DND-41 (cell line): ENCODE results near the gene RALGDS.
"Not testable (repeated sequence)": the region's sequence is repeated elsewhere in the genome, so short reads cannot be mapped to it uniquely, and the experiment has no call there.

Experiments
- ATAC-seq: fragments of 200-7000 bp; cut with Tn5 transposase; 3 replicates; pipeline ENCODE4 v1.9.1; 2021; ENCODE audit warnings: low read depth; ENCODE audit not compliant: insufficient read depth
- DNase-seq: peaks from one replicate; pipeline ENCODE4 v3.0.0-alpha.2; 2020
- H2AFZ ChIP-seq: 2 replicates; pipeline ENCODE4 v1.6.0; 2012; ENCODE audit warnings: low read depth, low read length
- H3K27ac ChIP-seq: 2 replicates; pipeline ENCODE4 v1.5.1; 2012; ENCODE audit warnings: low read length, inconsistent platforms
- H3K27me3 ChIP-seq: fragments of 200-600 bp; sonication (generic); 2 replicates; pipeline ENCODE4 v1.6.0; 2012; ENCODE audit warnings: low read length, mild to moderate bottlenecking, inconsistent platforms; ENCODE audit not compliant: insufficient read depth, poor library complexity
- H3K36me3 ChIP-seq: 2 replicates; pipeline ENCODE4 v1.5.1; 2012; ENCODE audit warnings: low read length, inconsistent platforms; ENCODE audit not compliant: insufficient read depth
- H3K4me1 ChIP-seq: 2 replicates; pipeline ENCODE4 v1.5.1; 2012; ENCODE audit warnings: mild to moderate bottlenecking, low read length; ENCODE audit not compliant: insufficient read depth
- H3K4me2 ChIP-seq: 2 replicates; pipeline ENCODE4 v1.6.0; 2012; ENCODE audit warnings: mild to moderate bottlenecking, moderate library complexity, low read length, inconsistent platforms; ENCODE audit not compliant: insufficient read depth
- H3K4me3 ChIP-seq, 2 experiments: fragments of 200-600 bp in 1 of 2; shearing (Covaris generic) in 1 of 2; 2 replicates each; pipeline ENCODE4 v1.5.1; 2012 to 2016; ENCODE audit warnings: inconsistent platforms in 2 of 2, low read length in 2 of 2, mild to moderate bottlenecking in 2 of 2, low read depth in 1 of 2, moderate library complexity in 1 of 2
- H3K79me2 ChIP-seq: 2 replicates; pipeline ENCODE4 v1.6.0; 2012; ENCODE audit warnings: low read length, inconsistent platforms; ENCODE audit not compliant: insufficient read depth
- H3K9ac ChIP-seq: 2 replicates; pipeline ENCODE4 v1.6.0; 2012; ENCODE audit warnings: low read depth, mild to moderate bottlenecking, inconsistent platforms, low read length, moderate library complexity
- H3K9me3 ChIP-seq: 2 replicates; pipeline ENCODE4 v1.5.1; 2012; ENCODE audit warnings: low read length, moderate library complexity, mild to moderate bottlenecking, inconsistent platforms; ENCODE audit not compliant: insufficient read depth, severe bottlenecking
- H4K20me1 ChIP-seq: 2 replicates; pipeline ENCODE4 v1.6.0; 2012; ENCODE audit warnings: low read length; ENCODE audit not compliant: insufficient read depth
- EZH2 ChIP-seq: IDR thresholded peaks from 3 replicates; pipeline ENCODE4 v1.6.1; 2012; ENCODE audit warnings: borderline replicate concordance, low read depth, mild to moderate bottlenecking, moderate library complexity, low read length, inconsistent platforms; ENCODE audit not compliant: severe bottlenecking
- TF ChIP-seq, protein P1 (sequence below): IDR thresholded peaks from 2 replicates; pipeline ENCODE4 v1.5.1; 2012; ENCODE audit warnings: borderline replicate concordance, low read length, moderate library complexity, mild to moderate bottlenecking; ENCODE audit not compliant: poor library complexity, severe bottlenecking; ENCODE audit errors: extremely low read depth

Gene RALGDS

DNA sequence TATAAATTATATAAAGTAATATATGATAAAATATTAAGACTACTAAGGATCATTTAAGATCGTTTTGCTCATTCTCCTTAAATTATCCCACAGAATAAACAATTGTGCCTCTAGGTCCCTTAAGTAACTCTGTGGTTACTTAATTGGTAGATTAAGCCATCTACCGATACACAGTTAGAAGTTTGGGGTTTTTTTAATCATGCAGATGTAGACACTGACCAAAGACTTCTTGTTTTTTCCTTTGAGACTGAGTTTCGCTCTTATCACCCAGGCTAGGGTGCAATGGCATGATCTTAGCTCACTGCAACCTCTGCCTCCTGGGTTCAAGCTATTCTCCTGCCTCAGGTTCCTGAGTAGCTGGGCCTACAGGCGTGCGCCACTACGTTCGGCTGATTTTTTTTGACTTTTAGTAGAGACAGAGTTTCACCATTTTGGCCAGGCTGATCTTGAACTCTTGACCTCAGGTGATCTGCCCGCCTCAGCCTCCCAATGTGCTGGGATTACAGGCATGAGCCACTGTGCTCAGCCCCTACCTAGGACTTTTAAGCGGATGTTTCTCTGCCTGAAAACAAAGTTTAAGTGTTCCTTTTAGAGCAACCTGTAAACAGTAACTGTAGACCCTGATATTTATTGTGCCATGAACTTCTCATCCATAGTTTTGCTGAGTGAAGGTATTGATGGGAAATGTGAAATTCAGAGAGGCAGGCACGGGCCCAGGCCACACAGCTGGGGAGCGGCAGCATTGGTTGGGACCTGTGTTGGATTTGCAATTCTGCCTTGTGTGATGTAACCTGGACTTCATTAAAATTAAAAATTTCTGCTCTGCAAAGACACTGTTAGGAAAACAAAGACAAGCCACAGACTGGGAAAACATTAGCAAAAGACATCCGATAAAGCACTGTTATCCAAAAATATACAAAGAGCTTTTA is 47.7 kb downstream of the RALGDS start:
- no peak overlapping the region for H3K9ac ChIP-seq
- no peak overlapping the region for H3K27ac ChIP-seq
- DNase-seq, result no peak
- H2AFZ ChIP-seq, result no peak overlapping the region
- H3K27me3 ChIP-seq, result peaks cover 3% of the 10 kb centered on the region
- TF ChIP-seq, protein P1, sequence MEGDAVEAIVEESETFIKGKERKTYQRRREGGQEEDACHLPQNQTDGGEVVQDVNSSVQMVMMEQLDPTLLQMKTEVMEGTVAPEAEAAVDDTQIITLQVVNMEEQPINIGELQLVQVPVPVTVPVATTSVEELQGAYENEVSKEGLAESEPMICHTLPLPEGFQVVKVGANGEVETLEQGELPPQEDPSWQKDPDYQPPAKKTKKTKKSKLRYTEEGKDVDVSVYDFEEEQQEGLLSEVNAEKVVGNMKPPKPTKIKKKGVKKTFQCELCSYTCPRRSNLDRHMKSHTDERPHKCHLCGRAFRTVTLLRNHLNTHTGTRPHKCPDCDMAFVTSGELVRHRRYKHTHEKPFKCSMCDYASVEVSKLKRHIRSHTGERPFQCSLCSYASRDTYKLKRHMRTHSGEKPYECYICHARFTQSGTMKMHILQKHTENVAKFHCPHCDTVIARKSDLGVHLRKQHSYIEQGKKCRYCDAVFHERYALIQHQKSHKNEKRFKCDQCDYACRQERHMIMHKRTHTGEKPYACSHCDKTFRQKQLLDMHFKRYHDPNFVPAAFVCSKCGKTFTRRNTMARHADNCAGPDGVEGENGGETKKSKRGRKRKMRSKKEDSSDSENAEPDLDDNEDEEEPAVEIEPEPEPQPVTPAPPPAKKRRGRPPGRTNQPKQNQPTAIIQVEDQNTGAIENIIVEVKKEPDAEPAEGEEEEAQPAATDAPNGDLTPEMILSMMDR, result no peak
- no peak for TF ChIP-seq EZH2
- no peaks in the 10 kb centered on the region for H3K9me3 ChIP-seq
- no peaks in the 10 kb centered on the region for H4K20me1 ChIP-seq
- ATAC-seq, result no peak
- no peaks in the 10 kb centered on the region for H3K4me1 ChIP-seq
- H3K79me2 ChIP-seq, result no peaks in the 10 kb centered on the region
- H3K4me3 ChIP-seq, result no peak overlapping the region
- no peaks in the 10 kb centered on the region for H3K36me3 ChIP-seq
- H3K4me2 ChIP-seq, result no peak overlapping the region

DNA sequence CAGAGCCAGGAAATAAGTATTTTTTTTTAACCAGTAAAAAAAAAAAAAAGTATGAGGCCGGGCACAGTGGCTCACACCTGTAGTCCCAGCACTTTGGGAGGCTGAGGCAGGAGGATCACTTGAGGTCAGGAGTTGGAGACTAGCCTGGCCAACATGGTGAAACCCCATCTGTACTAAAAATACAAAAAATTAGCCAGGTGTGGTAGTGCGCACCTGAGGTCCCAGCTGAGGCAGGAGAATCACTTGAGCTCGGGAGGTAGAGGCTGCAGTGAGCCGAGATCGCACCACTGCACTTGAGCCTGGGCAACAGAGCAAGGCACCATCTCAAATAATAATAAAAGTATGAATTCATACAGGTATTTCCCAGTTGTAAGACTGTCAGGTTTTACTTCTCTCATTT is 48.8 kb downstream of the RALGDS start:
- not testable (repeated sequence) for H3K4me1 ChIP-seq, H3K79me2 ChIP-seq, H3K9me3 ChIP-seq, H4K20me1 ChIP-seq, DNase-seq, H3K4me2 ChIP-seq, H3K9ac ChIP-seq, H3K4me3 ChIP-seq, H3K27ac ChIP-seq, H2AFZ ChIP-seq, ATAC-seq, H3K36me3 ChIP-seq, H3K27me3 ChIP-seq

DNA sequence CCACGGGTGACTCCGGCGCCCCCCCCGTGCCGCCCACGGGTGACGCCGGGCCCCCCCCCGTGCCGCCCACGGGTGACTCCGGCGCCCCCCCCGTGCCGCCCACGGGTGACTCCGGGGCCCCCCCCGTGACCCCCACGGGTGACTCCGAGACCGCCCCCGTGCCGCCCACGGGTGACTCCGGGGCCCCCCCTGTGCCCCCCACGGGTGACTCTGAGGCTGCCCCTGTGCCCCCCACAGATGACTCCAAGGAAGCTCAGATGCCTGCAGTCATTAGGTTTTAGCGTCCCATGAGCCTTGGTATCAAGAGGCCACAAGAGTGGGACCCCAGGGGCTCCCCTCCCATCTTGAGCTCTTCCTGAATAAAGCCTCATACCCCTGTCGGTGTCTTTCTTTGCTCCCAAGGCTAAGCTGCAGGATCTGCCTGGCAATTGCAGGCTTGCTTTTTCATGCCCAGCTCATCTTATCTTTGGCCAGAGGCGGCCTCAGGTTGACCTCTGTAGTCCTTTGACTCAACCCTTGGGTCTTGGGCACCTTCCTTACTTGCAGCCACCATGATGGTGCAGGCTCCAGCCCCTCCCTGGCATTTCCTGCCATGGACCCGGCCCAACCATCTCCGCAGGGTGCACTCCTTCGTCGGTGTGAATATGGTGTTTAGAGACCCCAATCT is 49.4 kb downstream of the RALGDS start:
- no peaks in the 10 kb centered on the region for H3K4me1 ChIP-seq
- no peak overlapping the region for H3K9ac ChIP-seq
- no peaks in the 10 kb centered on the region for H4K20me1 ChIP-seq
- no peaks in the 10 kb centered on the region for H3K36me3 ChIP-seq
- H3K27ac ChIP-seq, result no peak overlapping the region
- TF ChIP-seq, protein P1, result no peak
- TF ChIP-seq EZH2, result no peak
- no peak overlapping the region for H3K4me3 ChIP-seq
- ATAC-seq, result no peak
- no peak for DNase-seq
- H3K27me3 ChIP-seq, result peaks cover 3% of the 10 kb centered on the region
- no peaks in the 10 kb centered on the region for H3K9me3 ChIP-seq
- H3K4me2 ChIP-seq, result no peak overlapping the region
- no peak overlapping the region for H2AFZ ChIP-seq
- H3K79me2 ChIP-seq, result no peaks in the 10 kb centered on the region

DNA sequence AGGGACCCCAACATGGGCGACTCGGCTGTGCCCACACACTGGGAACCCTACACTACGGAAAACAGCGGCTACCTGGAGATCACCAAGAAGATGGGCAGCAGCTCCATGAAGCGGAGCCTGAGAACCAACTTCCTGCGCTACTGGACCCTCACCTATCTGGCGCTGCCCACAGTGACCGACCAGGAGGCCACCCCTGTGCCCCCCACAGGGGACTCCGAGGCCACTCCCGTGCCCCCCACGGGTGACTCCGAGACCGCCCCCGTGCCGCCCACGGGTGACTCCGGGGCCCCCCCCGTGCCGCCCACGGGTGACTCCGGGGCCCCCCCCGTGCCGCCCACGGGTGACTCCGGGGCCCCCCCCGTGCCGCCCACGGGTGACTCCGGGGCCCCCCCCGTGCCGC is 50.1 kb downstream of the RALGDS start:
- not testable (repeated sequence) for H3K4me1 ChIP-seq, H3K36me3 ChIP-seq, ATAC-seq, H3K79me2 ChIP-seq, H2AFZ ChIP-seq, H3K4me2 ChIP-seq, H3K9me3 ChIP-seq, DNase-seq, H3K27ac ChIP-seq, H3K27me3 ChIP-seq, H4K20me1 ChIP-seq, H3K9ac ChIP-seq, H3K4me3 ChIP-seq

DNA sequence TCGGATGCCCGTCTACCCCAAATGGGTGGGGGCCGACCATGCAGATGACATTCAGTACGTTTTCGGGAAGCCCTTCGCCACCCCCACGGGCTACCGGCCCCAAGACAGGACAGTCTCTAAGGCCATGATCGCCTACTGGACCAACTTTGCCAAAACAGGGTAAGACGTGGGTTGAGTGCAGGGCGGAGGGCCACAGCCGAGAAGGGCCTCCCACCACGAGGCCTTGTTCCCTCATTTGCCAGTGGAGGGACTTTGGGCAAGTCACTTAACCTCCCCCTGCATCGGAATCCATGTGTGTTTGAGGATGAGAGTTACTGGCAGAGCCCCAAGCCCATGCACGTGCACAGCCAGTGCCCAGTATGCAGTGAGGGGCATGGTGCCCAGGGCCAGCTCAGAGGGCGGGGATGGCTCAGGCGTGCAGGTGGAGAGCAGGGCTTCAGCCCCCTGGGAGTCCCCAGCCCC is 50.5 kb downstream of the RALGDS start:
- H4K20me1 ChIP-seq, H3K36me3 ChIP-seq, DNase-seq, ATAC-seq, H3K9me3 ChIP-seq, H2AFZ ChIP-seq, H3K4me1 ChIP-seq, H3K27ac ChIP-seq, H3K4me3 ChIP-seq, H3K9ac ChIP-seq, H3K79me2 ChIP-seq, H3K27me3 ChIP-seq, H3K4me2 ChIP-seq: not testable (repeated sequence)

DNA sequence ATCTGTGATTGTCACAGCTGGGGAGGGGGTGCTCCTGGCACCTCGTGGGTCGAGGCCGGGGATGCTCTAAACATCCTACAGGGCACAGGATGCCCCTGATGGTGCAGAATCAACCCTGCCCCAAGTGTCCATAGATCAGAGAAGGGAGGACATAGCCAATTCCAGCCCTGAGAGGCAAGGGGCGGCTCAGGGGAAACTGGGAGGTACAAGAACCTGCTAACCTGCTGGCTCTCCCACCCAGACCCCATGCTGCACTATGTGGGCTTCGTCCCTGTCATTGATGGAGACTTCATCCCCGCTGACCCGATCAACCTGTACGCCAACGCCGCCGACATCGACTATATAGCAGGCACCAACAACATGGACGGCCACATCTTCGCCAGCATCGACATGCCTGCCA is 52.6 kb downstream of the RALGDS start:
- H3K79me2 ChIP-seq, H3K9me3 ChIP-seq: not testable (repeated sequence)

More for the DNA sequence above, 52.6 kb downstream of the RALGDS start:
- not testable (repeated sequence) for H3K27me3 ChIP-seq, H3K4me3 ChIP-seq, DNase-seq, H4K20me1 ChIP-seq, H3K4me1 ChIP-seq, ATAC-seq, H2AFZ ChIP-seq, H3K9ac ChIP-seq, H3K27ac ChIP-seq, H3K4me2 ChIP-seq, H3K36me3 ChIP-seq
